ENCODE measurements around the gene RNF169.
"Not testable (repeated sequence)": the region's sequence is repeated elsewhere in the genome, so short reads cannot be mapped to it uniquely, and the experiment has no call there.

Gene RNF169

DNA sequence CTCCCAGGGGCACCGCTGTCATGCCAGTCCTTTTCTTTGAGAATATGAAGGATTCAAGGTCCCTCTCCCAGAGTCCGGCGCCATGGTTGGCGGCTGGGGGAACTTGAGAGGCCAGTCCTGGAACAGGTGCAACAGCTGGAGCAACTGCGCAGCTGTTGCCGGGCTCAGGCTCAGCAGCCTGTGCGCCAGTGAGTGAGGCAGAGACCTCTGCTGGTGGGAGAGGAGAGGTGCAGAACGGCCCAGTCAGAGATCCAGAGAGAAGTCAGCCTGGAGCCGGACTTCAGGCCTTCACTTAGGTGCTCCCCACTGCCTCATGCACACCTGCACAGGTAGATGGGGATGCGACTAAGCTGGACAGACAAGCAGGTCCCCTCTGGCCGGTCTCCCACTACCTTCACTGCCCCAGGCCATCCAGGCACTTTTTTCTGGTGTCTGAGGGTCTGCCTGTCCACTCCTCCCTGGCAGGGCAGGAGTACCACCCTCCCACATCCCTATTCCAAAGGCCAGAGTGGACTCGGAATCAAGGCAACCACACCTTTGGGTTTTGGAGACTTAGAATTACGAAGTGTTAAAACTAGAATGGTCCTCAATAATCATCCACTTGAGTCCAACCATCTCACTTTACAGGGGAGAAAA is 22.0 kb upstream of the RNF169 start:
- peak; percentile 73 for DNase-seq (ENCODE audit: low spot score)

DNA sequence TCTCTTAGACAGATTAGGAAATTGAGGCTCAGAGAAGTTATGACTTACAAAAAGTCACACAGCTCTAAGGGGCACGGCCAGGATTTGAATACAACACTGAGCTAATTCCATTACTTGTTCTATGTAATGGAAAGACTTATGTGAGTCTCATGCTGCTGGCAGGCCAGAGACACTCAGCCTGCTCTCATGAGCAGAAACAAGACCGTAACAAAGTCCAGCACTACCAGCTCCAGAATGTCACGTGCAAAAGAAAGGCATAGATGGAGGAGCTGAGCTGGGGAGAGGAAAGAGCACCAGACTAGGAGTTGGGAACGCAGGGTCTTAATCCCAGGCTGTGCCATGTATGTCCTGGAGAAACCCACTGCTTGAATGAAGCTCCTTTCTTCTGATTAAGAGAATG is 19.3 kb upstream of the RNF169 start:
- no peak for DNase-seq (ENCODE audit: low spot score)

DNA sequence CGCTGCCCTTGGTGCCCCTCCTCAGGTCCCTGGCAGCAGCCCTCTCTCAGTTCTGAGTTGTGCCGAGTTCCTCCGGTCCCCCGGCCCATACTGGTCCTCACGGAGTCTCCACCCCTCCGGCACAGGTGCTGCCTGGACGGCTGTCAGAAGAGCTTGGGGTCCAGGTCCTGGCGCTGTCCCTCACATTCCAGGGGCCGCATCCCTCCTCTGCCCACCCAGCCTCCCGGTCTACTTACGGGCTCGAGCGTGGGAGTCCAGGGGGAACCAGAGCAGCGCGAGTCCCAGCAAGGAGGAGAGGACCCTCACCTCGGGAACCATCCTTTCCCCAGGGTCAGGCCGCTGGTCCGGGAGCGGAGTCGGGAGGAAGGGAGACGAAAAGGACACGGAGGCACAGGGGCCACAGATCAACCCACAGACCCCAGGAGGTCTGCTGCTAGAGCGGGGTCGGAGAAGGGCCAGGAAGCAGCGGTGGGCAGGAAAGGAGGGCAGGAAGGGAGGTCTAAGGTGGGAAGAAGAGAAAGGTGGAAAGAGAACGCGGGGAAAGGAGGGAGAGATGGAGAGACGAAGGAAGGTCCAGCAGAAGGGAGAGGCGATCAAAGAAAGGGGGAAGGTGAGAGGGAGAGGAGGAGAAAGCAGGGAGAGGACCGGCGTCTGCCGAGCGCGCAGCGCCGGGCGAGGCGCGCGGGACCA is 17.9 kb upstream of the RNF169 start:
- DNase-seq (ENCODE audit: low spot score): no peak

DNA sequence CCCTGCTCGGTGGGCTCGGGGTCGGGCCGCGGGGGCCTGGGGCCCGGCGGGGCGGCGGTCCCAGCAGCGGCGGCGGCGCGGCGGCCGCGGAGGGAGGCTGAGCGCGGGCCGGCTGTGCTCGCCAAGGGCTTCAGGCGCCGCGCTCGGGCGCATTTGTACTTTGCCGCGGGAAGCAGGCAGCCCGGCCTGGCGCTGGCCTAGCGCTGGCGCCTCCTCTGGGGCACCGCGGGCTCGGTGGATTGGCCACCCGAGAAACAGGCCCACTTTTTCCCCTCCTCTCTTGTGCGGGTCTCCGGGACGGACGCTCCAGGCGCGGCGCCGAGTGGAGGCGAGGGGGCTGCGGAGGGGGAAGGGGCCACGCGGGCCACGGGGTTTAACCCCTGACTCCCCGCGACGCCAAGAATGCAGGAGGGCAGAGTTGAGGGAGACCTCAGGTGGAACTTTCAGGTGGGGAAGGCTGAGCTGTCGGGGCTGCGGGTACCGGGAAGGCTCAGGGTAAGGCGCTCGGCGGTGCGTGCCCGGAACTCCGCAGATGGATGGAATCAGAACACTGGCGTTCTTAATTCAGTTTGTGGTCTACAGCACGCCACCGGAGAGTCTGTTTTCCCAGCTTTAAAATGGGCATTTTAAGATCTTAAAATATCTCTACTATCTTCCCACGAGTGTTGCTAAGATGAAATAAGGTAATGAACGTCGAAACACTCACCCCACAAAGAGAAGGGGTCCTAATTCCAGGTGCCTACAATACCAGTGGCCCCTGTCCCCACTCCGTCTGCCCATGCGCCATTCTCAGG is 17.2 kb upstream of the RNF169 start, which contains the start of gene CHRDL2:
Gene CHRDL2 (minus strand): TSS at position 126 of the 794 bp plus-strand sequence. CDS start 538 bp downstream, outside the sequence.
- no peak for DNase-seq (ENCODE audit: low spot score)

DNA sequence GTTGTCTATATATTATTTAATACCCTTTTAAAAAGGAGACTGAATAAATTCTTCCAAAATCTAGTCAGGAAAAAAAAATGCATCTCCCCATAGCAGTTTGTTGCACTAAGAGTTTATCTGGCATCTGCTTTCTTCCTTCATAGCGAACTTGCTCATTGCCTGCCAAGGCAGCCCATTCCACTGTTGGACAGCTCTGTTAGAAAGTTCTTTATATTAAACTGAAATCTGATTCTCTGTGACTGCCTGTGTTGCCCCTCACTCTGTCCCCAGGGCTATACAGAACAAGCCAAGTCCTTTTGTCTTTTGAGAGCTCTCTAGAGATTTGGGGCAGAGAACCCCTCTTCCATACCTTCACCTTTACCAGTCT is 14.1 kb upstream of the RNF169 start:
- DNase-seq (ENCODE audit: low spot score): no peak

DNA sequence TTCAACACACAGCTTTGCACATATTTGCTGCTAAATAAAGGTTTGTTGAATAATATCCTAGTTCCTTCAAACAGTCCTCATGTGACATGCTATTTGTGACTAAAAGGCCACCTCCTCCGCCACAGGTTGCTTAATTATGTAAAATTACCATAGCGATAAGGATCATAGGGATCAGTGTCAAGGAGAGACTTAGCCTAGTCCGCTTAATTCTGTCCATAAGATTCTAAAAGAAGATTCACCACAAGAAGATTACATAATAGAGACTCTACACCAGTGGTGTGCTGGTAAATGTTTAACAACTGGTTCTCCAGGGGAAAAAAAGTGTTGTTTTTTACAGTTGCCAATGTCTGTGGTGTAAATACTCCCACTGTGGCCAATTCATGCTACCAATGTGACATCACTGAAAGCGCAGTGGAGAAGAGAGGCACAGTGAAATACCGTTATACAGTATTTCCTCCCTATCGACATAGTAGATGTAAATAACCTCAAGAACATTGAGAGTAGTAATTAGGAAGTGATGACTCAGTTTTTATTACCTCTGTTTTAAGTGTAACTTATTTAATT is 13.2 kb upstream of the RNF169 start:
- DNase-seq (ENCODE audit: low spot score): no peak

DNA sequence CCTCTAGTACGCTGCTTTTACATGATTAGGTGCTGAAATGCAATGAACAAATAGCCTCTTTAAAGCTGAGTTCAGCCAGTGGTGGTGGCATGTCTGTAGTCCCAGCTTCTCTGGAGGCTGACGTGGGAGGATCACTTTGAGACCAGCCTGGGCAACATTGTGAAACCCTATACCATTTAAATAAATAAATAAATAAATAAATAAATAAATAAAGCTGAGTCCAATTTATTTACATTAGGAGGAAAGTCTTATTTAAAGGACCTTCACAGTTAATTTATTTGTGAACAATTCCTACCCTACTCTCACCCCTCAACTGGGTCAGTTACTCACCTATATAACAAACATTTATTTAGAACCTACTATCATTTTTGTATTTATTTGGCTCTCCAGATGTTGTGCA is 12.6 kb upstream of the RNF169 start:
- no peak for DNase-seq (ENCODE audit: low spot score)

DNA sequence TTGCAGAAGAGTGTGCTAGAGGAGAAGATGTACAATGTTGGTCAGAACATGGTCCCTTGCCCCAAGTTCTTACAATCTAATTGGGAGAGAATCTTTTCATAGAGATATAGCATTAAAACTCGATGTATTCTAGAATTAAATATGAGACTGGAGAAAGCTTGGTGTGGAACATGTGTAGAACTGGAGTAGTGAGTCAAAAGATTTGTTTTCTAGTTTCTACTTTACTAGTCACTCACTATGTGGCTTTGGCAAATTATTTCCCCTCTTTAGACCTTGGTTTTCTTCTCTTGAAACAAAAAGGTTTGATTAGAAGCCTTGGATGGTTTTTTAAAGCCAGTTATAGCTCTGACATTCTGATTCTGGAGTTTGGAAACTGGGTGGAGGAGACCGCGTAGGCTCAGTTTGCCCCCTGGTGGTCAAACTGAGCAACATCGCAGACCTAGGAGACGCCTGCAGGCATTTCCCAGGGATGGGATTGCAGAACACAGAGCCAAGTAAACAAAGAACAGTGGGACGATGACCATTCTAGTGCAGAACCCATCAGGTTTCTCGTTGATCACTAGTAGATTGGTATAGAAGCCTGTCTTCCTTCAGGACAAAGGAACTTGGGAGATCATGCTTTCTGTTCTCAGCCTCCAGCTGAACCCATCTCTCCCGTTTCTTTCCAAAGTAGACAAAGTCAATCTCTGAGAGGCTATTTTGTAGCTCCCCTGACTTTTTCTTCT is 8.9 kb upstream of the RNF169 start:
- DNase-seq (ENCODE audit: low spot score): peak; percentile 80

DNA sequence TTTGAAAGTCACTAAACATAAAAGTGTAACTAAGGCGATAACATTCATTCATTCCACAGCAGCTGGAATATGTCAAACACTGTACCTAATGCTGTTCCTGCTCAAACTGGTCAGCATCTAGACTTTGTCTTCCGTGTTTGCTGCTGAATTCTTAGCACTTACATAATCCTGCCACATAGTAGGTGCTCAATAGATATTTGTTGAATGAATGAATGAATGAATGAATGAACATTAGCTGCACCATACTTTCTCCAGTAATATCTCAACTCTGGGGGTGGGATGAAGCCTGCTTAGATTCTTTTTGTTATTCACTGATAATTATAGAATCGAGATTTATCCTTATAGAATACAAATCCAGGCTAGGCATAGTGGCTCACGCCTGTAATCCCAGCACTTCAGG is 6.6 kb upstream of the RNF169 start:
- no peak for DNase-seq (ENCODE audit: low spot score)

DNA sequence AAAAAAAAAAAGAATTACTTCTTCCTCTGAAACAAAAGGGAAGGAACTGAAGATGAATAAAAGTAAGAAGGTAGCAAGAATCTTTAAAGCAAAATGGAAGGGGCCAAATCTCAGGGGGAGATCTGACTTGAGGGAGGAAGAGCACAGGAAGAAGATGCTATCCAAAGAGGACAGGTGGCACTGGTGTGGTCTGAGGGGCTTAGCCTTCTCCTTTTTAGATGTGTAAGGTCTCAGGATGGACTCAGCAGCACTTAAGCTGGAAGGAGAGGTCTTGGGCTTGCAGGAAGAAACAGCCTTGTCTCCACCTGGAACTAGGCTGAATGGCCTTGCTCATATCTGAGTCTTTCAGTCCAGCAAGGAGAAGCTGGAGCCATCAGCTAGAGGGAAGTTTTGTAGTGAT is 5.0 kb upstream of the RNF169 start:
- DNase-seq (ENCODE audit: low spot score): no peak

DNA sequence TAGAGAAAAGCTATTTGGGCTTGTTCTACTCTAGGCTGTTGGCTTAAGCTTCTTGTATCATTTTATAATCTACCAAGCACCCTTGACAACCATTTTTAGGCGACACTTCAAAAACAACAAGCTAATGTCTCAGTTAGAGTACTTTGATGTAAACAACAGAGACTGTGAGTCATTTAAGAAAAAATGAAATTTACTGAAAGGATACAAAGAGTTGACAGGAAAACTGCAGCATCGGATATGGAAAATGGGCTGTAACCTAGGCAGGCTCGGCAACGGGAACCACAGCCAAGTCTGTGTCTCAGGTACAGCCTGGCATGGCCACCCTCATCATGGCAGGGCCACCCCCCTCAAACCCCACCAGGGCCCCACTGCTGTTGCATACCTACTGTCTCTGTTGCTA is 4.4 kb upstream of the RNF169 start:
- no peak for DNase-seq (ENCODE audit: low spot score)

DNA sequence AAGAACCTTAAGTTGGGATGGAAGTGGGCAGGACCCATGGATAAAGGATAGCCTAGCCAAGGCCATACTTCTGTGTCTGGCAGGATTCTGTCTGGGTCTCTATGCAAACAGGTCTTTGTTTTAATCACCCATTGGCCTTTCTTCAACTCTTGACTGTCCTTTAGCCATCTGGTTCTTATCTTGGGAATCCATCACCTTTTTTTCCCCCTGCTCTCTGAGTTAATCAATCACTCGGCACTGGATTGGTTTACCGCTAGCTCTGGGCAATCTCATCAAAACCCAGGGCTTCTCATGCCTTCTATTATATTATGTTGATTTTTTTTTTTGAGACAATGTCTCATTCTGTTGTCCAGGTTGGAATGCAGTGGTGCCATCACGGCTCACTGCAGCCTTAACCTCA is 1.8 kb upstream of the RNF169 start:
- no peak for DNase-seq (ENCODE audit: low spot score)

DNA sequence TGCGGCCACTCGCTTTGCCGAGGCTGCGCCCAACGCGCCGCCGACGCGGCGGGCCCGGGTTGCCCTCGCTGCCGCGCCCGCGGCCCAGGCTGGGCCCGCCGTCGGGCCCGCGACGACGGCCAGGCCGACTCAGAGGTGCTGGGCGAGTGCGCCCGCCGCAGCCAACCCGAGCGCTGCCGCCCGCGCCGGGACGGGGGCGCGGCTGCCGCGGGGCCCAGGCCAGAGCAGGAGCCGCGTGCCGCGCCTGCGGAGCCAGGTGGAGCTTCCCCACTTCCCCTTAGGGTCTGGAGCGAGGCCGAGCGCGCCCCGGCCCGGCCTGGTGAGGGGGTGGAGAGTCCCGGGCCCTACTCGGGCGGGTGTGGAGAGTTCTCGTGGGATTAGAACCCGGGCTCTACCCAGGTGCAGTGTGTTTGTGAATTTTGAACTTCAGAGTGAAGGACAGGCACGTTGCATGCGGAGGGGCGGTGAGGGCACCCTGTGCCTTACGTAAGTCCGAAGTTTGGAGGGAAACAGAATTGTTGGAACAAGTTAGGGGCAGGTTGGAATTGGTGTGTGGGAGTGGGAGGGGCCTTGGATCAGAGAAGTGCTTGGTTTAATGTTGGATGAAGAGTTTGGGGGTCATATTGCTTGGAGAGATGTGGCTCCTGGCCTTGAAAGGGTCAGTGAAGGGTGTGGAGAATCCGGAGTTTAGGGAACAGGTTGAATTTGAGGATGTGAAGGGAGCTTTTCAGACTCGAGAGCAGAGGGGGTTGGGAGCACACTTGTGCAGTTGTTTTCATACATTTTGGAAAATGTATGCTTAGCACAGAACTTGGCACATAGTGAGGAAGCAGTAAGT is 697 bp downstream of the RNF169 start:
- DNase-seq (ENCODE audit: low spot score): no peak

DNA sequence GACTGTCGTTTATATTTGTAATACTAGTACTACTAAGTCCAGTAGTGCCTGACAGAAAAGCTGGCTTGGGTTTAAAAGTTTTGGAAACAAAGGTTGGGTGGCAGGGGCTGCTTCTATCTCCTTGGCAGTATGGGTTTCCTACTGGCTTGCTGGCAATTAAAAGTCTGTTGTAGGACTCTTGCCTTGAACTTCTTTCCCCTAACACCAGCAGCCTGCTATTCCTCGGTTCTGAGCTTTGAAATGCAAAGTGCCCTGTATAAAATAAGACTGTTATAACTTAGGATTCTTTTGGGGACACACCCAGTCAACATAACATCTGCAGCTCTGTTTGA is 1.3 kb downstream of the RNF169 start:
- no peak for DNase-seq (ENCODE audit: low spot score)

DNA sequence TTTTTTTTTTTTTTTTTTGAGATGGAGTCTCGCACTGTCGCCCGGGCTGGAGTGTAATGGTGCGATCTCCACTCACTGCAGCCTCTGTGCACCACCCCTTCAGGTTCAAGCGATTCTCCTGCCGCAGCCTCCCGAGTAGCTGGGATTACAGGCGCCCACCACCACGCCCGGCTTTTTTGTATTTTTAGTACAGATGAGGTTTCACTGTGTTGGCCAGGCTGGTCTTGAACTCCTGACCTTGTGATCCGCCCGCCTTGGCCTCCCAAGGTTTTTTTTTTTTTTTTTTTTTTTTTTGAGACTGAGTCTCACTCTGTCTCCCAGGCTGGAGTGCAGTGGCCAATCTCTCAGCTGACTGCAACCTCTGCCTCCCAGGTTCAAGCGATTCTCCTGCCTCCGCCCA is 1.9 kb downstream of the RNF169 start:
- DNase-seq (ENCODE audit: low spot score): not testable (repeated sequence)

DNA sequence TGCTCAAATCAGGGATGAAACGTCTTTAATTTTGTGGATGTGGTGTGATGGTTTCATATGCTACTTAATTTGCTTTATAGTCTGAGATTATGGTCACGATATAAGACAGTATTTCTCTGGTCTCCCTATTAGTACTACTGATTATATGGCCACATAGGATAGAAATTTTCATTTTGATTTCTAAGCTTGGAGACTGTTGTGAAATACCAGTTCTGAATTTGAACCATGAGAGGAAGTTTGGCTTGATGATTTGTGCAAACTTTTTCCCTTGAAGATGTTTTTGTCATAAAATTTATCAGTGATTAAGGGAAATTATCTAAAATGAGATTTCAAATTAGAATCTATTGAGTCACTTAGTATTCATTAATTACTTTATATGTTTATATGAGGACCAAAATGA is 2.7 kb downstream of the RNF169 start:
- DNase-seq (ENCODE audit: low spot score): no peak

DNA sequence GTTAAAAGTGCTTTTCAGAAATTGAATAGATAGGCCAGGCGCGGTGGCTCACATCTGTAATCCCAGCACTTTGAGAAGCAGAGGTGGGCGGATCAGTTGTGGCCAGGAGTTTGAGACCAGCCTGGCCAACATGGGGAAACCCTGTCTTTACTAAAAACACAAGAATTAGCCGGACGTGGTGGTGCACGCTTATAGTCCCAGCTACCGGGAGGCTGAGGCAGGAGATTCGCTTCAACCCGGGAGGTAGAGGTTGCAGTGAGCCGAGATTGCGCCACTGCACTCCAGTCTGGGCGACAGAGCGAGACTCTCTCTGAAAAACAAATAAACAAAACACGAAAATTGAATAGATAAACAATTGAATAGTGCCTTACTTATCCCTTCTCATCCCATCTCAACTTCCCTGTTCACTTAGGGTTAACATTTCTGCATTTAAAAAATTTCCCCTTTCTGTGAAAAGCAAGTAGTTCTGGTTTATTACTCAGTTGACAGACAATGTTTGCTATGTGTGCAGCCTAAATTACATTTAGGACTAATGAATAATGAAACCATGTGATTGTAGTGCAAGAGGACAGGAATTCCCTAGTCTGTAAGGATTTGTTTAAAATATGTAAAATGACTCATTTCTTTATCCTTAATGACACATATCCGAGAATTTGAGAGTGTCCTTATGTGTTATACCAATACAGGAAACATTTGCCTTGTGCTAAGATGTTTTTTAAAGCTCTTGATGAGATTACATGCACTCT is 6.0 kb downstream of the RNF169 start:
- DNase-seq (ENCODE audit: low spot score): peak; percentile 92

DNA sequence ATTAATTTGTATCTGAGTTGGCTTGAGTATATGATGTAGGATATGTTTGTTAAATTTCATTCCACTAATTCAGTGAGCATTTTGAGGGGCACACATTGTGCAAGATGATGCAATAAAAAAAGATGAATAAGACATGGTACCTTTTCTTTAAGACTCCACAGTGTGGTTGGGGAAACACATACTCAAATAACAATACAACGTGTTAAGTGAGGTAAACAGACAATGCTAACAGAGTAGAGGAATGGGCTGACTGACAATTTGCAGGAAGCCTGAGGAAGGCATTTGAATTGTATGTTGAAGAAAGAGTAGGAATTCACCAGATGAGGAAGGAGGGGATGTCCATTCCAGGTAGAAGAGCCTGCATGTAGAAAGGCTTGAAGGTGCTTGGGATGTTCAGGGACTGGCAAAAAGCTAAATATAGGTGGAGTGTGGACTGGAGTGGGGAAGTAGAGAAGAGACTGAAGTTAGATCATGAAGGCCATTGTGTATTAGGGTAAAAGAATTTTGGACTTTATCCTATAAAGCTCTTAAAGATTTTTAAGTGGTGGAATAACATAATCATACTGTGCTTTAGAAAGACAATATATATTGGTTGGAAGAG is 6.8 kb downstream of the RNF169 start:
- DNase-seq (ENCODE audit: low spot score): no peak

DNA sequence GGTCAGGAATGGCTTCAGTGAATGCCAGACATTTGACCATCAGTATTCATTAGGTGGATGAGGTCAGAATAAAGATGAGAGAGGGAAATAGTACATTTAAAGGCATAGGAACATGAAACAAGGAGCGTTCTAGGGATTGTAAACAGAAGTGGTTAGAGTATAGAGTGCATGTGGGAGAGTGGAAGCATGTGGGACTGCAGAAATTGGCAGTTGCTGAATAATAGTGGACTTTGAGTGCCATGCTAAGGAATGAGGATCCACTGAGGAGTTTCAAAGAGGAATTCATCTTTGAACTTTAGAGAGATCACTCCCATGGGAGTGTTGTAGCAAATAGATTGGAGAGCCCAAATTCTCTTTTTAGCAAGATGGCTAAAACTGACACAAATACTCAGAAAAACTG is 7.9 kb downstream of the RNF169 start:
- DNase-seq (ENCODE audit: low spot score): no peak

DNA sequence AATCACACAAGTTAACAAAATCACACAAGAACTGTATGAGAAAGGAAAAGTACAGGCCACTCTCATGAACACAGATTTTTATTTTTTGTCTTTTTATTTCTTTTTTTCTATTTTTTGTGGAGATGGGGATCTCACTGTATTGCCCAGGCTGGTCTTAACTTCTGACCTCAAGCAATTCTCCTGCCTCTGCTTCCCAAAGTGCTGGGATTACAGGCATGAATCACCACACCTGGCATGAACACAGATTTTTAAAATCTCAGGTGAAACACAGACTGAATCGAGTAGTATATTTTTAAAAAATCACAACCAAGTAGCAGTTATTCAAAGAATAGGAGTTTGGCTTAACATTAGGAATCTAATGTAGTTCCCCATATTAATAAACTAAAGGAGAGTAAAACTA is 18.3 kb downstream of the RNF169 start:
- DNase-seq (ENCODE audit: low spot score): no peak

Data from COLO829 (cell line).